Activated CD8-positive, alpha-beta T cell treated with anti-CD3 and anti-CD28 coated beads for 36 hours (primary cell): ENCODE results near the gene KRTAP10-8. TPM values are rescaled to one million over a fixed set of nuclear protein-coding genes. Genes with fewer than 3 reads are reported as not detected.
"Not testable (repeated sequence)": the region's sequence is repeated elsewhere in the genome, so short reads cannot be mapped to it uniquely, and the experiment has no call there.

Source experiments
- ATAC-seq: fragments of 200-7000 bp; cut with Tn5 transposase; one replicate; pipeline ENCODE4 v1.10.0; 2021; ENCODE audit warnings: mild to moderate bottlenecking, moderate library complexity
- CTCF ChIA-PET: fragments of 350-600 bp; sonication (Branson Sonifier 250); formaldehyde crosslinking; loops from one replicate; lab custom pipeline; 2021; ENCODE audit warnings: antibody characterized with exemption; lab: Charles Lee
- POLR2A ChIA-PET: fragments of 350-600 bp; sonication (Branson Sonifier 250); formaldehyde crosslinking; loops from one replicate; lab custom pipeline; 2021; ENCODE audit warnings: antibody characterized with exemption; lab: Charles Lee
- DNase-seq: peaks from one replicate; pipeline ENCODE4 v3.0.0-alpha.2; 2020
- H3K27ac Mint-ChIP-seq: one replicate; pipeline ENCODE4 v1.8.0; 2021; ENCODE audit warnings: mild to moderate bottlenecking, mixed read lengths
- H3K27me3 Mint-ChIP-seq: one replicate; pipeline ENCODE4 v1.8.0; 2021; ENCODE audit warnings: mixed read lengths
- H3K36me3 Mint-ChIP-seq: one replicate; pipeline ENCODE4 v1.8.0; 2021; ENCODE audit warnings: low read depth, mixed read lengths
- H3K4me1 Mint-ChIP-seq: one replicate; pipeline ENCODE4 v1.8.0; 2021; ENCODE audit warnings: low read depth, mixed read lengths
- H3K4me3 Mint-ChIP-seq: one replicate; pipeline ENCODE4 v1.8.0; 2021; ENCODE audit warnings: mild to moderate bottlenecking, moderate library complexity, mixed read lengths
- H3K9me3 Mint-ChIP-seq: one replicate; pipeline ENCODE4 v1.8.0; 2021; ENCODE audit warnings: mixed read lengths
- intact Hi-C: fragments of 100-400 bp; cut with micrococcal nuclease; formaldehyde crosslinking; loops from one replicate; pipeline ENCODE4 v1.10.0; 2022
- total RNA-seq, 2 experiments: library from RNA; stranded (reverse); gene quantifications; one replicate each; pipeline ENCODE4 v1.2.3, GENCODE V29; 2021
- TF ChIP-seq, protein P1 (sequence below): fragments of 200-600 bp; IDR thresholded peaks from one replicate; pipeline ENCODE4 v1.8.0; 2022; ENCODE audit warnings: antibody characterized with exemption, mild to moderate bottlenecking

Gene KRTAP10-8
- total RNA-seq, 2 experiments from 2014 or later = not detected

GRCh38 chr21:44643741-44644310 is 31.9 kb downstream of the KRTAP10-8 start:
- Mint-ChIP-seq H3K36me3 (no peaks in the 10 kb centered on the region), H3K9me3 (peaks cover 34% of the 10 kb centered on the region), H3K27me3 (no peaks in the 10 kb centered on the region), H3K4me3 (no peak overlapping the region), H3K4me1 (peaks cover 6% of the 10 kb centered on the region), H3K27ac (no peak overlapping the region)
- intact Hi-C loops = no loop called here
- ATAC-seq (no peak), DNase-seq (no peak)
- TF ChIP-seq, protein P1, sequence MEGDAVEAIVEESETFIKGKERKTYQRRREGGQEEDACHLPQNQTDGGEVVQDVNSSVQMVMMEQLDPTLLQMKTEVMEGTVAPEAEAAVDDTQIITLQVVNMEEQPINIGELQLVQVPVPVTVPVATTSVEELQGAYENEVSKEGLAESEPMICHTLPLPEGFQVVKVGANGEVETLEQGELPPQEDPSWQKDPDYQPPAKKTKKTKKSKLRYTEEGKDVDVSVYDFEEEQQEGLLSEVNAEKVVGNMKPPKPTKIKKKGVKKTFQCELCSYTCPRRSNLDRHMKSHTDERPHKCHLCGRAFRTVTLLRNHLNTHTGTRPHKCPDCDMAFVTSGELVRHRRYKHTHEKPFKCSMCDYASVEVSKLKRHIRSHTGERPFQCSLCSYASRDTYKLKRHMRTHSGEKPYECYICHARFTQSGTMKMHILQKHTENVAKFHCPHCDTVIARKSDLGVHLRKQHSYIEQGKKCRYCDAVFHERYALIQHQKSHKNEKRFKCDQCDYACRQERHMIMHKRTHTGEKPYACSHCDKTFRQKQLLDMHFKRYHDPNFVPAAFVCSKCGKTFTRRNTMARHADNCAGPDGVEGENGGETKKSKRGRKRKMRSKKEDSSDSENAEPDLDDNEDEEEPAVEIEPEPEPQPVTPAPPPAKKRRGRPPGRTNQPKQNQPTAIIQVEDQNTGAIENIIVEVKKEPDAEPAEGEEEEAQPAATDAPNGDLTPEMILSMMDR = no peak
- POLR2A ChIA-PET = no interaction called here
- CTCF ChIA-PET = no interaction called here

GRCh38 chr21:44644878-44645277 is 33.0 kb downstream of the KRTAP10-8 start:
- no peak for DNase-seq
- Mint-ChIP-seq H3K27me3 (no peaks in the 10 kb centered on the region), H3K9me3 (peaks cover 34% of the 10 kb centered on the region), H3K4me1 (peaks cover 6% of the 10 kb centered on the region), H3K4me3 (no peak overlapping the region), H3K36me3 (no peaks in the 10 kb centered on the region), H3K27ac (no peak overlapping the region)
- TF ChIP-seq, protein P1 = no peak
- intact Hi-C loops = no loop called here
- ATAC-seq = no peak
- POLR2A ChIA-PET = no interaction called here
- CTCF ChIA-PET = interaction anchor here (1.0 to 1.2 kb wide), 2 partner anchors 26 to 149 kb away, joined by 3 to 4 read pairs; no protein-coding TSS in a partner anchor

DNA sequence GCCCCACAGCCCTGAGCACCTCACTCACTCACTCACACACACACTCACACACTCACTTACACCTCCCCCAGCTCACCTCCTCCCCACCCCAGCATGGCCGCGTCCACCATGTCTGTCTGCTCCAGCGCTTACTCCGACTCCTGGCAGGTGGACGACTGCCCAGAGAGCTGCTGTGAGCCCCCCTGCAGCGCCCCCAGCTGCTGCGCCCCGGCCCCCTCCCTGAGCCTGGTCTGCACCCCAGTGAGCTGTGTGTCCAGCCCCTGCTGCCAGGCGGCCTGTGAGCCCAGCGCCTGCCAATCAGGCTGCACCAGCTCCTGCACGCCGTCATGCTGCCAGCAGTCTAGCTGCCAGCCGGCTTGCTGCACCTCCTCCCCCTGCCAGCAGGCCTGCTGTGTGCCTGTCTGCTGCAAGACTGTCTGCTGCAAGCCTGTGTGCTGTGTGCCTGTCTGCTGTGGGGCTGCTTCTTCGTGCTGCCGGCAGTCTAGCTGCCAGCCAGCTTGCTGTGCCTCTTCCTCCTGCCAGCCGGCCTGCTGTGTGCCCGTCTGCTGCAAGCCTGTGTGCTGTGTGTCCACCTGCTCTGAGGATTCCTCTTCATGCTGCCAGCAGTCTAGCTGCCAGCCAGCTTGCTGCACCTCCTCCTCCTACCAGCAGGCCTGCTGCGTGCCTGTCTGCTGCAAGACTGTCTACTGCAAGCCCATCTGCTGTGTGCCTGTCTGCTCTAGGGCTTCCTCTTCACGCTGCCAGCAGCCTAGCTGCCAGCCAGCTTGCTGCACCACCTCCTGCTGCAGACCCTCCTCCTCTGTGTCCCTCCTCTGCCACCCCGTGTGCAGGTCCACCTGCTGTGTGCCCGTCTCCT is 34.7 kb downstream of the KRTAP10-8 start, which contains the start of gene KRTAP10-11:
KRTAP10-11 (plus strand) TSS at position 49 of the 856 bp plus-strand sequence; CDS start at position 94, 45 bp downstream.
- ATAC-seq, H3K4me1 Mint-ChIP-seq, DNase-seq, intact Hi-C loops, H3K4me3 Mint-ChIP-seq, H3K27me3 Mint-ChIP-seq, H3K36me3 Mint-ChIP-seq, H3K27ac Mint-ChIP-seq: not testable (repeated sequence)
- ChIA-PET POLR2A (interaction anchor here (0.8 kb wide), 1 partner anchor 27 kb away, joined by 3 read pairs; no protein-coding TSS in a partner anchor), CTCF (interaction anchor here (0.7 to 1.5 kb wide), 5 partner anchors 14 to 97 kb away, joined by 3 to 4 read pairs (median 3); partner anchors contain the start of gene KRTAP12-1)
- H3K9me3 Mint-ChIP-seq = peaks cover 26% of the 10 kb centered on the region

- intact Hi-C loops = no loop called here
- Mint-ChIP-seq H3K4me3 (no peak overlapping the region), H3K27ac (no peak overlapping the region), H3K9me3 (peaks cover 24% of the 10 kb centered on the region), H3K4me1 (peaks cover 6% of the 10 kb centered on the region), H3K27me3 (no peaks in the 10 kb centered on the region), H3K36me3 (no peaks in the 10 kb centered on the region)
- ATAC-seq (no peak), DNase-seq (no peak)
- TF ChIP-seq, protein P1 = no peak
- ChIA-PET POLR2A (interaction anchor here (0.8 kb wide), 1 partner anchor 27 kb away, joined by 3 read pairs; no protein-coding TSS in a partner anchor), CTCF (interaction anchor here (0.8 to 1.5 kb wide), 4 partner anchors 15 to 95 kb away, joined by 3 to 4 read pairs (median 4); partner anchors contain the start of gene KRTAP12-1)
Measured at GRCh38 chr21:44647222-44647552, 35.3 kb downstream of the KRTAP10-8 start.

GRCh38 chr21:44648557-44649311 is 36.9 kb downstream of the KRTAP10-8 start:
- ChIA-PET CTCF (interaction anchor here (1.0 to 1.7 kb wide), 2 partner anchors 14 to 139 kb away, joined by 3 to 4 read pairs; no protein-coding TSS in a partner anchor), POLR2A (no interaction called here)
- Mint-ChIP-seq H3K27me3 (no peaks in the 10 kb centered on the region), H3K4me1 (peaks cover 9% of the 10 kb centered on the region), H3K4me3 (no peak overlapping the region), H3K27ac (no peak overlapping the region), H3K9me3 (peaks cover 19% of the 10 kb centered on the region), H3K36me3 (no peaks in the 10 kb centered on the region)
- DNase-seq = no peak
- intact Hi-C loops = no loop called here
- no peak for ATAC-seq
- TF ChIP-seq, protein P1 = no peak
